Measurements from ENCODE around the gene CSTPP1. TPM values are rescaled to one million over a fixed set of nuclear protein-coding genes. Genes with fewer than 3 reads are reported as not detected.
"Not testable (repeated sequence)": the region's sequence is repeated elsewhere in the genome, so short reads cannot be mapped to it uniquely, and the experiment has no call there.

The CSTPP1 gene
- polyA plus RNA-seq, 1 donor from 2014 or later: 17.5 TPM

DNA sequence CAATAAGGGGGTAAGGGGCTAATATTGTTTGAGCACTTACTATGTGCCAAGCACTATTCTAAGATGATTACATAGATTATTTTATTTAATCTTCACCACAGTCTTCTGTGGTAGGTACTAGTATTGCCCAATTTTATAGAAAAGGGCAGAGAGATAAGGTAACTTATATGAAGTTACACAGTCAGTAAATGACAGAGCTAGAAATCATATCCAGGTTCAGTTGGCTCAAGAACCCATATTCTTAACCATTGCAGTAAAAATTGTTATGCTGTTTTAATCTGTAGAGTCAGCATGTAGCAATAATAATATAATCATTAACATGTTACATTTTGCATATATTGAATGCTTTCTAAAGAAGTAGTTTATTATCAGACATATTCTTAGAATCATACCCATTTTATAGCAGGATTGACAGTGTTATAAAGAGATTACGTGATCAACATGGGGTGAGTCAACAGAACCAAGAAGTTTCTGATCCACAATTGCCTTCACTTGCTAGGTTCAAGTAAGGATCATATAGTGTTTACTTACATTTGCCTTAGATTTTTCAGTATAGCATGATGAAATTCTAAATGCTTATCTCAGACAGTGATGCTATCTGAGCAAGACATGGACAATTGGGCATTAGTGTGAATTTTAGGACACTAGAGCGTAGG, 46.4 kb downstream of the CSTPP1 start:
- H3K9me3 Mint-ChIP-seq: no peaks in the 10 kb centered on the region
- H3K36me3 Mint-ChIP-seq: peaks cover 10% of the 10 kb centered on the region
- no peak overlapping the region for H3K4me3 Mint-ChIP-seq

DNA sequence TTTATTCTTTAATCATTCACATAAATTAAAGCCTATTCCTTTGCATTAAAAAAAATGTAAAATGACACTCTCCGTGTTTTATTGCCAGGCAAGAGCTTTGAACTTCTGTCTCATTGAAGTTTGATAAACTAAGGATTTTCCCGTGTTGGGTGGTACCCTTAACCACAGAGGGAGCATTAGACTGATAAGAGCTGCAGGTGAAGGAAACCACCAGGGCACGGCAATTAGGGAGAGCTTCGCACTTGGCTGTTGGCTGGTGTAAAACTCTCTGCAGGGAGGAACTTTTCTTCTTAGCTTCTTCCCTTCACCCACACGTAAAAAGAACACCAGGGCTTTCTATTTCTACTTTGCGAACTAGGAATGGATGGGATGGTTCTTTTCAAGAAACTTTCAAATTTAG, 47.0 kb downstream of the CSTPP1 start:
- peaks cover 0 to 7% (median 4%) of the 10 kb centered on the region in 3 donors for H3K4me1 Mint-ChIP-seq
- no peak overlapping the region for H3K4me3 Mint-ChIP-seq
- H3K36me3 Mint-ChIP-seq: peaks cover 12% of the 10 kb centered on the region
- H3K9me3 Mint-ChIP-seq: no peaks in the 10 kb centered on the region
- no peak overlapping the region for H3K27ac Mint-ChIP-seq
- no peaks in the 10 kb centered on the region for H3K27me3 Mint-ChIP-seq

More for the DNA sequence above, 46.4 kb downstream of the CSTPP1 start:
- Mint-ChIP-seq H3K27ac (no peak overlapping the region), H3K4me1 (peaks cover 0 to 7% (median 4%) of the 10 kb centered on the region in 3 donors), H3K27me3 (no peaks in the 10 kb centered on the region)

DNA sequence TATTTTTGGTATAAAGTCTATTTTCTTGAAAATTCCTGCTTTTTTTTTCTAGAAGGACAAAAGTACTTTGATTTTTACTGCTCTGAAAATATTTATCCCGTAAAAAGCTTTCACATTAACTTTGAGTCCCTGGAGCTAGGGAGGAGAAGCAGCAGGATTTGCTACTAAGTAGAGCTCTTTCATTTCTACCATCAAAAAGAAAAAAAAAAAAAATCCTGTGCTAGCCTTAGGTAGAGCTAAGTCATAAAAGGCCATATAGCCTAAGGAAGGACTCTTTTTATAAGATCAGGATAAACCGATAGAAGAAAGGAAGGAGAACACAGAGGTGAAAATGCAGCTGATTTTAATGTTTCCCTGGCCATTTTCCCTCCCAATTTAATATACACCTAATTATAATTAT, 48.0 kb downstream of the CSTPP1 start:
- H3K36me3 Mint-ChIP-seq: peaks cover 14% of the 10 kb centered on the region
- H3K27ac Mint-ChIP-seq: no peak overlapping the region
- H3K9me3 Mint-ChIP-seq: peaks cover 0 to under 1% (median 0%) of the 10 kb centered on the region in 3 donors
- peaks cover 0 to 7% (median 4%) of the 10 kb centered on the region in 3 donors for H3K4me1 Mint-ChIP-seq
- H3K4me3 Mint-ChIP-seq: no peak overlapping the region
- no peaks in the 10 kb centered on the region for H3K27me3 Mint-ChIP-seq

DNA sequence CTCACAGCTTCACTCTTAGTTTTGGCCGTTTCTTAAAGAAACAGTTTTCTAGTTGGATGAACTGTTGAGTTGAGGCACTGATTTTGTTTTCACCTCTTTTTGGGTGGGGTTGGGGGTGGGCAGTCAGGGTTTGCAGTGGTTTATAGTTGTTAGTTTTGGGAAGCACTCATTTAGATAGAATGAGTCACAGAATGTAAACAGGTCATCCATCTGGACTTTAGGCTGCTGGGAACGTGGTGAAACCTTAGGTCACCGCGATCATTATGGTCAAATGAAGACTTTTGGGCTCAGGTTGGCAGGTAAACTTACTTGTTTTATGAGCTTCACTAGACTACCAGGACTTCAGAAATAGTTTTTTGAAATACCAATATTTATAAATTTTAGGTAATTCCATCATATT, 48.4 kb downstream of the CSTPP1 start:
- Mint-ChIP-seq H3K4me3 (no peak overlapping the region), H3K27ac (no peak overlapping the region), H3K4me1 (peaks cover 0 to 7% (median 4%) of the 10 kb centered on the region in 3 donors), H3K9me3 (peaks cover 0 to 5% (median 0%) of the 10 kb centered on the region in 3 donors), H3K36me3 (peaks cover 16% of the 10 kb centered on the region), H3K27me3 (no peaks in the 10 kb centered on the region)

DNA sequence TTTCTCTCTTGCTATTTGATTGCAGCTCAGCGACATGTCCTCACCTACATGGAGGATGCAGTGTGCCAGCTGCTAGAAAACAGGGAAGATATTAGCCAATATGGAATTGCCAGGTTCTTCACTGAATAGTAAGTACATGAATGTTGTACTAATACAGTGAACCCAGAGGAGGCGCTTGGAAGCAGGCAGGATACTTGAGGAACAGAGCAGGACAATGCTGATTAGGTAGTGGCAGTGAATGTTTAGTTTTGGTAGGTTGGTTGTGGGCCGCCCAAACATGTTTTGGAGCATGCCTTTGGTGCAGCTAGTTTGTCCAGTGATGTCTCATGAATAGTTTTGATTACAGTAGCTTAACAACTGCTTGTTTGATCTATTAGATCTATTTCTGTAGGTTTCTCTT, 50.6 kb downstream of the CSTPP1 start:
- Mint-ChIP-seq H3K9me3 (peaks cover 0 to 7% (median 0%) of the 10 kb centered on the region in 3 donors), H3K4me1 (no peaks in the 10 kb centered on the region), H3K4me3 (no peak overlapping the region), H3K27ac (no peak overlapping the region), H3K36me3 (peaks cover 21% of the 10 kb centered on the region), H3K27me3 (no peaks in the 10 kb centered on the region)

DNA sequence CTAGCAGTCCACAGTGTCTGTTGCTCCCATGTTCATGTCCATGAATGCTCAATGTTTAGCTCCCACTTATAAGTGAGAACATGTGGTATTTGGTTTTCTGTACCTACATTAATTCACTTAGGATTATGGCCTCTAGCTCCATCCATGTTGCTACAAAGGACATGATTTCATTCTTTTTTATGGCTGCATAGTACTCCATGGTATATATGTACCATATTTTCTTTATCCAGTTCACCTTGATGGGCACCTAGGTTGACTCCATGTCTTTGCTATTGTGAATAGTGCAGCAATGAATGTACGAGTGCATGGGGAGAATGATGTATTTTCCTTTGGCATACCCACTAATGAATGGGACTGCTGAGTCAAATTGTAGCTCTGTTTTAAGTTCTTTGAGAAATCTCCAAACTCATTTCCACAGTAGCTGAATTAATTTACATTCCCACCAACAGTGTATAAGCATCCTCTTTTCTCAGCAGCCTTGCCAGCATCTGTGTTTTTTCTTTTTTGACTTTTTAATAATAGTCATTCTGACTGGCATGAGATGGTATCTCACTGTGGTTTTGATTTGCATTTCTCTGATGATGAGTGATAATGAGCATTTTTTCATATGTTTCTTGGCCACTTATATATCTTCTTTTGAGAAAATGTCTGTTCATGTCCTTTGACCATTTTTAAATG, 53.4 kb downstream of the CSTPP1 start:
- H3K27ac Mint-ChIP-seq, H3K4me1 Mint-ChIP-seq, H3K4me3 Mint-ChIP-seq, H3K27me3 Mint-ChIP-seq, H3K9me3 Mint-ChIP-seq: not testable (repeated sequence)
- H3K36me3 Mint-ChIP-seq: peaks cover 23% of the 10 kb centered on the region

DNA sequence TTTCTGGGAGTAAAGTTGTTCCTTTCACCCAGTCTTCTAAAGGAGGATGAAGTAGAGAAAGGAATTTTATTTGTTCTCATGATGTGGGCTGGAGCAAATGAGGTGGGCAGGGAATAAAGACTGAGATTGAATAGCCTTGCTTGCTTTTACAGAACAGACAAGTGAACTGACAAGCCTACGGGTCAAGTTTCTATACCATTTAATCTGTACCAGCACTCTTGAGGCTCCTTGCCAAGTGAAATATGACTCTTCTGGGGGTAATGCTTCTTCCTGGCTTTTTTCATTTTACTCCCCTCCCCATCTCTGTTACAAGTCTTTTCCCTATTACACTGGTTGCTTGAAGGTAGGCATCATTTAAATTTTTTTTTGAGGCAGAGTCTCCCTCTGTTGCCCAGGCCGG, 54.8 kb downstream of the CSTPP1 start:
- Mint-ChIP-seq H3K4me3 (no peak overlapping the region), H3K4me1 (no peaks in the 10 kb centered on the region), H3K27ac (no peak overlapping the region), H3K36me3 (peaks cover 23% of the 10 kb centered on the region), H3K27me3 (no peaks in the 10 kb centered on the region), H3K9me3 (peaks cover 0 to 7% (median 2%) of the 10 kb centered on the region in 3 donors)

DNA sequence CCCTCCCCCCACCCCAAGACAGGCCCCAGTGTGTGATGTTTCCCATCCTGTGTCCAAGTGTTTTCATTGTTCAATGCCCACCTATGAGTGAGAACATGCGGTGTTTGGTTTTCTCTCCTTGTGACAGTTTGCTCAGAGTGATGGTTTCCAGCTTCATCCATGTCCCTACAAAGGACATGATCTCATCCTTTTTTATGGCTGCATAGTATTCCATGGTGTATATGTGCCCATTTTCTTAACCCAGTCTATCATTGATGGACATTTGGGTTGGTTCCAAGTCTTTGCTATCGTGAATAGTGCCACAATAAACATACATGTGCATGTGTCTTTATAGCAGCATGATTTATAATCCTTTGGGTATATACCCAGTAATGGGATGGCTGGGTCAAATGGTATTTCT, 55.8 kb downstream of the CSTPP1 start:
- H3K4me1 Mint-ChIP-seq, H3K27ac Mint-ChIP-seq, H3K9me3 Mint-ChIP-seq, H3K4me3 Mint-ChIP-seq, H3K27me3 Mint-ChIP-seq: not testable (repeated sequence)
- H3K36me3 Mint-ChIP-seq: peaks cover 26% of the 10 kb centered on the region

DNA sequence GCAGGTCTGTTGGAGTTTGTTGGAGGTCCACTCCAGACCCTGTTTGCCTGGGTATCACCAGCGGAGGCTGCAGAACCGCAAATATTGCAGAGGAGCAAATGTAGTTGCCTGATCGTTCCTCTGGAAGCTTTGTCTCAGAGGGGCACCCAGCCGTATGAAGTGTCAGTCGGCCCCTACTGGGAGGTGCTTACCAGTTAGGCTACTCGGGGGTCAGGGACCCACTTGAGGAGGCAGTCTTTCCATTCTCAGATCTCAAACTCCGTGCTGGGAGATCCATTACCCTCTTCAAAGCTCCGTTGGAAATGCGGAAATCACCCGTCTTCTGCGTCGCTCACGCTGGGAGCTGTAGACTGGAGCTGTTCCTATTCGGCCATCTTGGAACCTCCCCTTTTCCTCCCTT, 61.2 kb downstream of the CSTPP1 start:
- not testable (repeated sequence) for H3K27me3 Mint-ChIP-seq, H3K4me3 Mint-ChIP-seq, H3K4me1 Mint-ChIP-seq, H3K9me3 Mint-ChIP-seq, H3K27ac Mint-ChIP-seq, H3K36me3 Mint-ChIP-seq

DNA sequence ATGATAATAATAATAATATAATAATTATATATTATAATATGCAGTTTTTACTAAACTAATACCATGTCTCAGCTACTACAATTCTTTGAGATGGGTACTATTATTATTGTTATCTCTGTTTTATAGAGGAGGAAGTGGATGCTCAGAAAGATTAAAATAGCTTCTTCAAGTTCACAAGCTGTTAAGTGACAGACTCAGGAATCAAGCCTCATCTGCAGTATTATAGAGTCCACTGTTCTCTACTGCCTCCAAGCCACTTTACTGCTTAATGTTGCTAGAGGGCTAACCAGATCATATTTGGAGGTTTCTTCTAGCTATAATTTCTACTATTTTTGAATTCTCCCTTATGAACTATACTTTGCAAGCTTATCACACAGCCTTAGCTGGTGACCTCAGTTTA, 62.7 kb downstream of the CSTPP1 start:
- Mint-ChIP-seq H3K27ac (no peak overlapping the region), H3K9me3 (no peaks in the 10 kb centered on the region), H3K36me3 (peaks cover 8% of the 10 kb centered on the region), H3K4me1 (peaks cover 10 to 16% (median 14%) of the 10 kb centered on the region in 3 donors), H3K27me3 (no peaks in the 10 kb centered on the region), H3K4me3 (no peak overlapping the region)

DNA sequence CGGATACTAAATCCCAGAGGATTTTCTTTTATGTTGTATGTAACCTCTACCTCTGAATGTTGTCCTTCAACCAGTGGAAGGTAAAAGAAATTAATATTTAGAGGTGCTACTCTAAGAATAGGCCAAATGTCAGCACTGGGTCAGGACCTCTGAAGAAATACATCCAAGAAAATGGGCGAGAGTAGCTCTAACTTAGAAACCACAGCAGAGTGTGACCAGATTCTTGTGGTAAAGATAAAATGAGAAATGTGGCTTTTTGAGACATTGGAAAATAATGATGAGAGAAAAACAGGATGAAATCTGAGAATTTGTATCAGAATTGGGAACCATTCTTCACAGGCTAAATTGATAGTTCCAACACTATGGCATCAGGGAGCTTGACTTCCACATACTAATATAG, 63.5 kb downstream of the CSTPP1 start:
- no peak overlapping the region for H3K27ac Mint-ChIP-seq
- peaks cover 16 to 23% (median 21%) of the 10 kb centered on the region in 3 donors for H3K4me1 Mint-ChIP-seq
- H3K4me3 Mint-ChIP-seq: no peak overlapping the region
- peaks cover 11% of the 10 kb centered on the region for H3K36me3 Mint-ChIP-seq
- no peaks in the 10 kb centered on the region for H3K27me3 Mint-ChIP-seq
- peaks cover 0 to 2% (median 0%) of the 10 kb centered on the region in 3 donors for H3K9me3 Mint-ChIP-seq

DNA sequence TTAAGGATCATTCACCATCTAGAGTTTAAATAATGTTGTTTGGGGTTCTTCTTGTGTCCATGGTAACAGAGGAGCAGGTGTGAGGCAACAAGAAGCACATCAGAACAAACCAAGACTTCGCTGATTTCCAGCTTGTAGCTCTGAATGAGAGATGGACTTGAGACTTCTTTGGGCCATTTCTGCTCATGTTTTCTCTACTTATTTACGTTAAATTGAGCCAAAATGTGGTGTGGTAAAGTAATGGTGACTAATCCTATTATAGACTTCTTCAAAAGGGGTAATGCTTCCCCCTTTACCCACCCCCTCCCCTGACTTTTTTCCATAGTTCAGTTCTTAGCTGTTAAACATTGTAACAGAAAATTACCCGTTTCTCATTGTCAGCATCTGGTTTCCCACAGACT, 65.2 kb downstream of the CSTPP1 start:
- Mint-ChIP-seq H3K27ac (peak overlapping the region in 1 of 3 donors; percentile 14), H3K4me1 (peaks cover 16 to 23% (median 21%) of the 10 kb centered on the region in 3 donors), H3K9me3 (peaks cover 0 to 2% (median 0%) of the 10 kb centered on the region in 3 donors), H3K27me3 (no peaks in the 10 kb centered on the region), H3K4me3 (no peak overlapping the region), H3K36me3 (peaks cover 7% of the 10 kb centered on the region)

DNA sequence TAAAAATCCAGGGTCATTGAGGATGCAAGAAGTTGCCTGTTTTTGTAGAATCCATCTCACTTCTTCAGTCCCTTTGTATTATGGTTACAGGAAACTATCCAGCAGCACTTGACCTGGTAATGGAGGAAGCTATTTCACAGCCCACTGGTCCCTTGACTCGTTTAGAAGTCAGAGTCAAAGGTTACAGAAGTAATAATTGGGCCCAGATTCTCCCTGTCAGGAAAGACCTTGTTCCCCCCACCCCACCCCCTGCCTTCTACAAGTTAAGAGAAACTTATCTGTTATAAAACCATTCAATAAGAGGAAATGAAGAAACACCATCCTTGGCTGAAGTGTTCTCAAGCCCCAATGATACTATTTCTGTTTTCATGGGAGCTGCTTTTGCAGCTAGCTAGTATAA, 65.8 kb downstream of the CSTPP1 start:
- Mint-ChIP-seq H3K4me3 (peak overlapping the region in 1 of 4 donors; percentile 42), H3K27ac (no peak overlapping the region), H3K27me3 (no peaks in the 10 kb centered on the region), H3K4me1 (peaks cover 16 to 23% (median 21%) of the 10 kb centered on the region in 3 donors), H3K9me3 (peaks cover 0 to 2% (median 0%) of the 10 kb centered on the region in 3 donors), H3K36me3 (peaks cover 6% of the 10 kb centered on the region)

DNA sequence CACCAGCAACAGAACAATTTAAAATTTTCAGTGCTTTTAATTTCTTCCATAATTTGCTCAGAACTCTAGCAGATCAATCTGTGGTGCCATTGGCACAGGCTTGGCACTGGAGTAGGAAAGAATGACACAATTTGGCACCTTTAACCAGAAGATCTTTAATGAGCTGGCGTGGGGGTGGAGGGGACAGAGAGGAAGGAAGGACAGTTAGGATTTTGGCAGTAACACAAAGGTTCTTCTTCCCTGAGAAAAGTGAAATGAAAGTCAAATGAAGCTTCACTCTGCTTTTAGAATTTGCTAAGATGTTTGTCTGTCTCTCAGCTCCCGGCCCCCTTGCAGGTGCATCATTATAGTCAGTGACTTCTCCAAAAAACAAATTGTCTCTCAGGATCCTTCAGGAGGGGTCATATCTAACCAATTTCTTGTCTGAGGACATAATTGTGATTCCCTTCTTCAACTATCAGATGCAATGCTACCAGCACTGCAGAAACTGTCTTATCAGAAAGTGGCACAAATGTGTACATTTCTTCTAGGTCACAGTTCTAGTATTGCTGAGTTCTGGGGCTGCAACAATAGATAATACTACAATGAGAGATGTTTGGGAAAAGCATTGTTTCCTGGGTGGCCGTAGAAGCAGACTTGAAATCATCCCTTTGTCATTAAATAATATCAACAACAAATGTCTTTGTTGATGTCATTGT, 66.8 kb downstream of the CSTPP1 start:
- H3K36me3 Mint-ChIP-seq: peaks cover 6% of the 10 kb centered on the region
- H3K4me1 Mint-ChIP-seq: peaks cover 16 to 23% (median 21%) of the 10 kb centered on the region in 3 donors
- no peaks in the 10 kb centered on the region for H3K27me3 Mint-ChIP-seq
- peak overlapping the region in 1 of 4 donors; percentile 23 for H3K4me3 Mint-ChIP-seq
- peak overlapping the region in 1 of 3 donors; percentile 42 for H3K27ac Mint-ChIP-seq
- peaks cover 0 to 2% (median 0%) of the 10 kb centered on the region in 3 donors for H3K9me3 Mint-ChIP-seq

DNA sequence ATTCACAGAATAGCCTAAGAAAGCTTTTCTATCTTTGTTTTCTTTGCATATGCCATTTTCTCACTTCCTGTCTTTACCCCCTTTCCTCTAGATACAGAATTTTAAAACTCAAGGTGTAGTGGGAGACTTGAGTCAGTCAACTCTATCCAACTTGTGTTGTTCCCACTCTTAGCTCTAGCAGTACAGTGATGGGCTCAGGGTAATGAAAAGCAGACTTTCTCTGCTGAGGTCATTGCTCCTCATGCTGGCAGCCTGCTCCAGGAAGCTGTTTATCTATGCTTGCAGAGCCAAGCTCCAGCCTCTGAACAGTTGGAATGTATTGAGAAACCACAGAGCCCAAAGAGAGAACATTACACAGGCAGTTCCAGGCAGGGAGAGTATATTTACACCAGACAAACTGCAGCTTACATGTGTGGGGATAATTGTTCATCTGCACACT, 68.1 kb downstream of the CSTPP1 start:
- H3K9me3 Mint-ChIP-seq: peaks cover 0 to 2% (median 0%) of the 10 kb centered on the region in 3 donors
- H3K4me3 Mint-ChIP-seq: peak overlapping the region in 1 of 4 donors; percentile 41
- H3K27me3 Mint-ChIP-seq: no peaks in the 10 kb centered on the region
- H3K36me3 Mint-ChIP-seq: peaks cover 9% of the 10 kb centered on the region
- no peak overlapping the region for H3K27ac Mint-ChIP-seq
- peaks cover 16 to 23% (median 21%) of the 10 kb centered on the region in 3 donors for H3K4me1 Mint-ChIP-seq

Measured in IgD-negative memory B cell (primary cell).